NB4 (cell line): Measurements from ENCODE around the gene TEX53.

ENCODE experiments used
- CTCF ChIP-seq: IDR thresholded peaks from one replicate; pipeline ENCODE4 v1.5.1; 2012; ENCODE audit warnings: low read depth, low read length
- MAX ChIP-seq: IDR thresholded peaks from 2 replicates; pipeline ENCODE4 v1.6.1; 2011; ENCODE audit warnings: low read depth, low read length
- MYC ChIP-seq: IDR thresholded peaks from 2 replicates; pipeline ENCODE4 v1.6.1; 2011; ENCODE audit warnings: low read depth, low read length
- POLR2A ChIP-seq: IDR thresholded peaks from 2 replicates; pipeline ENCODE4 v1.6.1; 2011; ENCODE audit warnings: mild to moderate bottlenecking; ENCODE audit not compliant: insufficient read length; ENCODE audit errors: extremely low read depth

GRCh38 chr9:114674798-114675540 lies 17.4 kb upstream of the TEX53 start:
- TF ChIP-seq CTCF (no peak), MAX (no peak), POLR2A (no peak), MYC (no peak)
